HepG2 (cell line): ENCODE data around the gene BICDL1. TPM values are rescaled to one million over a fixed set of nuclear protein-coding genes. Genes with fewer than 3 reads are reported as not detected.

ENCODE experiments used
- ARHGAP35 ChIP-seq: sonication (generic); formaldehyde crosslinking; IDR thresholded peaks from 2 replicates; pipeline ENCODE4 v1.9.0; 2022; ENCODE audit warnings: mild to moderate bottlenecking, inconsistent platforms, moderate library complexity, missing genetic modification reagents, borderline replicate concordance
- BCL6 ChIP-seq: IDR thresholded peaks from 2 replicates; pipeline ENCODE4 v1.6.1; 2016; ENCODE audit warnings: missing genetic modification reagents, missing compliant biosample characterization
- FOXC1 ChIP-seq: sonication (generic); formaldehyde crosslinking; IDR thresholded peaks from 2 replicates; pipeline ENCODE4 v1.8.0; 2022; ENCODE audit warnings: mild to moderate bottlenecking, missing genetic modification reagents, borderline replicate concordance
- FOXO1 ChIP-seq: sonication (generic); formaldehyde crosslinking; IDR thresholded peaks from 2 replicates; pipeline ENCODE4 v1.4.0; 2020; ENCODE audit warnings: missing genetic modification reagents
- MIER3 ChIP-seq: IDR thresholded peaks from 2 replicates; pipeline ENCODE4 v1.6.1; 2016; ENCODE audit warnings: missing compliant biosample characterization, borderline replicate concordance
- PCBP2 ChIP-seq: fragments of 200-400 bp; formaldehyde crosslinking; optimal IDR thresholded peaks from 2 replicates; pipeline ENCODE3; 2018; ENCODE audit warnings: low read length, low read depth; ENCODE audit not compliant: poor library complexity, severe bottlenecking
- RELA ChIP-seq: sonication (generic); formaldehyde crosslinking; IDR thresholded peaks from 2 replicates; pipeline ENCODE4 v1.4.0; 2020; ENCODE audit warnings: missing genetic modification reagents
- SSRP1 ChIP-seq: IDR thresholded peaks from 2 replicates; pipeline ENCODE4 v1.6.1; 2016; ENCODE audit warnings: control low read depth
- TAF15 ChIP-seq: fragments of 200-400 bp; formaldehyde crosslinking; IDR thresholded peaks from one replicate; pipeline ENCODE4 v1.6.1; 2018; ENCODE audit warnings: mild to moderate bottlenecking, low read depth, low read length; ENCODE audit not compliant: poor library complexity, severe bottlenecking
- ZNF264 ChIP-seq: sonication (generic); formaldehyde crosslinking; IDR thresholded peaks from 2 replicates; pipeline ENCODE4 v1.4.0; 2020; ENCODE audit warnings: missing genetic modification reagents
- ZNF30 ChIP-seq: sonication (generic); formaldehyde crosslinking; IDR thresholded peaks from 2 replicates; pipeline ENCODE4 v1.5.0; 2020; ENCODE audit warnings: mild to moderate bottlenecking, missing genetic modification reagents
- ZNF33A ChIP-seq: sonication (generic); formaldehyde crosslinking; IDR thresholded peaks from 2 replicates; pipeline ENCODE4 v1.5.1; 2020; ENCODE audit warnings: missing genetic modification reagents, mild to moderate bottlenecking, moderate library complexity, borderline replicate concordance
- ZNF567 ChIP-seq: sonication (generic); formaldehyde crosslinking; IDR thresholded peaks from 2 replicates; pipeline ENCODE4 v1.8.1; 2023; ENCODE audit warnings: mild to moderate bottlenecking, missing genetic modification reagents, borderline replicate concordance
- ZNF660 ChIP-seq: sonication (generic); formaldehyde crosslinking; IDR thresholded peaks from 2 replicates; pipeline ENCODE4 v1.5.1; 2020; ENCODE audit warnings: mild to moderate bottlenecking, low read depth, missing genetic modification reagents, borderline replicate concordance
- ZNF7 ChIP-seq: IDR thresholded peaks from 2 replicates; pipeline ENCODE4 v1.6.1; 2016; ENCODE audit warnings: missing biosample characterization, missing genetic modification reagents
- ZNF816 ChIP-seq: sonication (generic); formaldehyde crosslinking; IDR thresholded peaks from 2 replicates; pipeline ENCODE4 v1.8.0; 2022; ENCODE audit warnings: missing genetic modification reagents, mild to moderate bottlenecking, borderline replicate concordance
- polyA plus RNA-seq, 8 experiments: library from polyadenylated mRNA; depleted of rRNA in 3 of 8; stranded (reverse) in 7 of 8; unstranded in 1 of 8; fragments of >200 nt; fragmentation: Illumina TruSeq in 4 of 8; extraction: Trizol in 4 of 8; gene quantifications; 2 replicates each; pipeline versions ENCODE4 v1.2.1 to v1.2.3, GENCODE V29; 2011 to 2016; ENCODE audit warnings: low read depth in 4 of 8, missing spikeins in 1 of 8, mixed read lengths in 1 of 8; ENCODE audit not compliant: insufficient read depth in 1 of 8
- total RNA-seq, 5 experiments: library from RNA; depleted of rRNA; stranded (reverse); fragments of >200 nt; fragmentation: Illumina TruSeq; extraction: Trizol; gene quantifications; 2 replicates each; pipeline ENCODE4 v1.2.3, GENCODE V29; 2016; ENCODE audit warnings: low read depth in 1 of 5
- TF ChIP-seq, protein P1 (sequence below): sonication (generic); formaldehyde crosslinking; IDR thresholded peaks from 2 replicates; pipeline ENCODE4 v1.4.0; 2020; ENCODE audit warnings: missing genetic modification reagents
- TF ChIP-seq, protein P2 (sequence below): sonication (generic); formaldehyde crosslinking; IDR thresholded peaks from 2 replicates; pipeline ENCODE4 v1.5.0; 2020; ENCODE audit warnings: missing genetic modification reagents, mild to moderate bottlenecking, borderline replicate concordance
- TF ChIP-seq, protein P3 (sequence below): sonication (generic); formaldehyde crosslinking; IDR thresholded peaks from 2 replicates; pipeline ENCODE4 v1.5.0; 2020; ENCODE audit warnings: missing genetic modification reagents
- TF ChIP-seq, protein P4 (sequence below): sonication (generic); formaldehyde crosslinking; IDR thresholded peaks from 2 replicates; pipeline ENCODE4 v1.8.0; 2022; ENCODE audit warnings: mild to moderate bottlenecking, missing genetic modification reagents, moderate library complexity

The BICDL1 gene
- total and polyA plus RNA-seq, 2 of the 13 experiments (the other 11 are each of a cell fraction or from before 2014, with no cell fraction given), result 3.6 to 9.7 TPM

DNA sequence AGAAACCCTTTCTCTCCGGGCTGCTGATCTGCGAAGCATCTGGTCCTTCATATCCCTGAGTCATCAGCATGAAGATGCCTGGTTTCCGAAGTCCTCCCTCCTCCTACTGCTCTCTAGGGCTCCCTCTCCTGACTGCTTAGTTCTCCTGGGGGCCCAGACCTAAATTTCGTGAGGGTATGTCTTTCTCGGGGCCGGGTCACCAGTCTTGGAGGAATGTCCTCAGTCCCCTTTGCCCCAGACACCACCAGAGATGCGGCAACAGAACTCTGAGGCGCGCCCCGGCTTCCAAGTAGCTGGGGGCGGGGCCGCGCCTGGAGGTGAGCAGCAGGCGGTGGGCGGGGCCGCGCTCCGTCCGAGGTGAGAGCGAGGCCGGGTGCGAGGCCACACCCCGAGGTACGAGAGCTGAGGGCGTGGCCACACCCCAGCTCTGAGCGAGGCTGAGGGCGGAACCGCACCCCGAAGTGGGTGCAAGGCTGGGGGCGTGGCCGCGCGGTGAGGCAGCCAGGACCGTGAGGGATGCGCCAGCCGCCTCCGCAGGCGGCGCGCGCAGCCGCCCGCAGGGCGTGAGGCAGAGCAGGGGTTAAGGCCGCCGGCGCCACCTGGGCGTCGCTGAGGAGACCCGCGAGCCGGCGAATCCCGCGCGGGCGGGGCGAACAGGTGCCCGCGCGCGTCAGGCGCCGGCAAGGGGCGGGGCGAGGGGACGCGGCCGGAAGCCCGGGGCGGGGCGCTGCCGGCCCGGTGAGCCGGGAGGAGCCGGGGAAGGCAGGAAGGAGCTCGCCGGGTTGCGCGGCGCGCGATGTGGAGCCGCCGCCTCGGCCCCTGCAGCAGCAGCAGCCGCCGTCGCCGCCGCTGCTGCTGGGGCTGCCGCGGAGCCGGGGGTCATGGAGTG is at the start of gene BICDL1 (continued):
- TF ChIP-seq, protein P1, sequence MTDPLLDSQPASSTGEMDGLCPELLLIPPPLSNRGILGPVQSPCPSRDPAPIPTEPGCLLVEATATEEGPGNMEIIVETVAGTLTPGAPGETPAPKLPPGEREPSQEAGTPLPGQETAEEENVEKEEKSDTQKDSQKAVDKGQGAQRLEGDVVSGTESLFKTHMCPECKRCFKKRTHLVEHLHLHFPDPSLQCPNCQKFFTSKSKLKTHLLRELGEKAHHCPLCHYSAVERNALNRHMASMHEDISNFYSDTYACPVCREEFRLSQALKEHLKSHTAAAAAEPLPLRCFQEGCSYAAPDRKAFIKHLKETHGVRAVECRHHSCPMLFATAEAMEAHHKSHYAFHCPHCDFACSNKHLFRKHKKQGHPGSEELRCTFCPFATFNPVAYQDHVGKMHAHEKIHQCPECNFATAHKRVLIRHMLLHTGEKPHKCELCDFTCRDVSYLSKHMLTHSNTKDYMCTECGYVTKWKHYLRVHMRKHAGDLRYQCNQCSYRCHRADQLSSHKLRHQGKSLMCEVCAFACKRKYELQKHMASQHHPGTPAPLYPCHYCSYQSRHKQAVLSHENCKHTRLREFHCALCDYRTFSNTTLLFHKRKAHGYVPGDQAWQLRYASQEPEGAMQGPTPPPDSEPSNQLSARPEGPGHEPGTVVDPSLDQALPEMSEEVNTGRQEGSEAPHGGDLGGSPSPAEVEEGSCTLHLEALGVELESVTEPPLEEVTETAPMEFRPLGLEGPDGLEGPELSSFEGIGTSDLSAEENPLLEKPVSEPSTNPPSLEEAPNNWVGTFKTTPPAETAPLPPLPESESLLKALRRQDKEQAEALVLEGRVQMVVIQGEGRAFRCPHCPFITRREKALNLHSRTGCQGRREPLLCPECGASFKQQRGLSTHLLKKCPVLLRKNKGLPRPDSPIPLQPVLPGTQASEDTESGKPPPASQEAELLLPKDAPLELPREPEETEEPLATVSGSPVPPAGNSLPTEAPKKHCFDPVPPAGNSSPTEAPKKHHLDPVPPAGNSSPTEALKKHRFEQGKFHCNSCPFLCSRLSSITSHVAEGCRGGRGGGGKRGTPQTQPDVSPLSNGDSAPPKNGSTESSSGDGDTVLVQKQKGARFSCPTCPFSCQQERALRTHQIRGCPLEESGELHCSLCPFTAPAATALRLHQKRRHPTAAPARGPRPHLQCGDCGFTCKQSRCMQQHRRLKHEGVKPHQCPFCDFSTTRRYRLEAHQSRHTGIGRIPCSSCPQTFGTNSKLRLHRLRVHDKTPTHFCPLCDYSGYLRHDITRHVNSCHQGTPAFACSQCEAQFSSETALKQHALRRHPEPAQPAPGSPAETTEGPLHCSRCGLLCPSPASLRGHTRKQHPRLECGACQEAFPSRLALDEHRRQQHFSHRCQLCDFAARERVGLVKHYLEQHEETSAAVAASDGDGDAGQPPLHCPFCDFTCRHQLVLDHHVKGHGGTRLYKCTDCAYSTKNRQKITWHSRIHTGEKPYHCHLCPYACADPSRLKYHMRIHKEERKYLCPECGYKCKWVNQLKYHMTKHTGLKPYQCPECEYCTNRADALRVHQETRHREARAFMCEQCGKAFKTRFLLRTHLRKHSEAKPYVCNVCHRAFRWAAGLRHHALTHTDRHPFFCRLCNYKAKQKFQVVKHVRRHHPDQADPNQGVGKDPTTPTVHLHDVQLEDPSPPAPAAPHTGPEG (CRISPR knock-in tag), result peak; percentile 74; the same call in 1 of the 2 replicates
- TF ChIP-seq ZNF30 (CRISPR knock-in tag) (no peak), RELA (CRISPR knock-in tag) (no peak), FOXO1 (CRISPR knock-in tag) (no peak), BCL6 (CRISPR knock-in tag) (no peak), SSRP1 (CRISPR knock-in tag) (no peak), MIER3 (CRISPR knock-in tag) (no peak), ZNF567 (CRISPR knock-in tag) (no peak), ZNF660 (no peak), ARHGAP35 (CRISPR knock-in tag) (no peak), ZNF33A (CRISPR knock-in tag) (no peak), TAF15 (no peak), ZNF264 (CRISPR knock-in tag) (no peak), ZNF816 (CRISPR knock-in tag) (no peak), ZNF7 (CRISPR knock-in tag) (no peak), PCBP2 (no peak), FOXC1 (CRISPR knock-in tag) (0 out of 2 replicates have a peak, but pooled peaks have one; percentile 30)
- TF ChIP-seq, protein P2, sequence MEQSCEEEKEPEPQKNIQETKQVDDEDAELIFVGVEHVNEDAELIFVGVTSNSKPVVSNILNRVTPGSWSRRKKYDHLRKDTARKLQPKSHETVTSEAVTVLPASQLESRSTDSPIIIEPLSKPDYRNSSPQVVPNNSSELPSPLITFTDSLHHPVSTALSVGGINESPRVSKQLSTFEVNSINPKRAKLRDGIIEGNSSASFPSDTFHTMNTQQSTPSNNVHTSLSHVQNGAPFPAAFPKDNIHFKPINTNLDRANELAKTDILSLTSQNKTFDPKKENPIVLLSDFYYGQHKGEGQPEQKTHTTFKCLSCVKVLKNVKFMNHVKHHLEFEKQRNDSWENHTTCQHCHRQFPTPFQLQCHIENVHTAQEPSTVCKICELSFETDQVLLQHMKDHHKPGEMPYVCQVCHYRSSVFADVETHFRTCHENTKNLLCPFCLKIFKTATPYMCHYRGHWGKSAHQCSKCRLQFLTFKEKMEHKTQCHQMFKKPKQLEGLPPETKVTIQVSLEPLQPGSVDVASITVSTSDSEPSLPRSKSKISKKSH (CRISPR knock-in tag), result no peak
- TF ChIP-seq, protein P3, sequence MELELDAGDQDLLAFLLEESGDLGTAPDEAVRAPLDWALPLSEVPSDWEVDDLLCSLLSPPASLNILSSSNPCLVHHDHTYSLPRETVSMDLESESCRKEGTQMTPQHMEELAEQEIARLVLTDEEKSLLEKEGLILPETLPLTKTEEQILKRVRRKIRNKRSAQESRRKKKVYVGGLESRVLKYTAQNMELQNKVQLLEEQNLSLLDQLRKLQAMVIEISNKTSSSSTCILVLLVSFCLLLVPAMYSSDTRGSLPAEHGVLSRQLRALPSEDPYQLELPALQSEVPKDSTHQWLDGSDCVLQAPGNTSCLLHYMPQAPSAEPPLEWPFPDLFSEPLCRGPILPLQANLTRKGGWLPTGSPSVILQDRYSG (CRISPR knock-in tag), result no peak
- TF ChIP-seq, protein P4, sequence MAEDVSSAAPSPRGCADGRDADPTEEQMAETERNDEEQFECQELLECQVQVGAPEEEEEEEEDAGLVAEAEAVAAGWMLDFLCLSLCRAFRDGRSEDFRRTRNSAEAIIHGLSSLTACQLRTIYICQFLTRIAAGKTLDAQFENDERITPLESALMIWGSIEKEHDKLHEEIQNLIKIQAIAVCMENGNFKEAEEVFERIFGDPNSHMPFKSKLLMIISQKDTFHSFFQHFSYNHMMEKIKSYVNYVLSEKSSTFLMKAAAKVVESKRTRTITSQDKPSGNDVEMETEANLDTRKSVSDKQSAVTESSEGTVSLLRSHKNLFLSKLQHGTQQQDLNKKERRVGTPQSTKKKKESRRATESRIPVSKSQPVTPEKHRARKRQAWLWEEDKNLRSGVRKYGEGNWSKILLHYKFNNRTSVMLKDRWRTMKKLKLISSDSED (CRISPR knock-in tag), result no peak
